ENCODE measurements around the gene TP73.

GRCh38 chr1:3623441-3624199 lies 28.7 kb upstream of the TP73 start:
- no peak for TF ChIP-seq CTCF (IDR thresholded peaks at IDR 0.05)
- TF ChIP-seq POLR2A (IDR thresholded peaks at IDR 0.05), result no peak
